NCI-H526 treated with DMSO at 0.1 percent for 48 hours (cell line): Measurements from ENCODE around the gene MCF2L2.
"Not testable (repeated sequence)": the region's sequence is repeated elsewhere in the genome, so short reads cannot be mapped to it uniquely, and the experiment has no call there.

ENCODE experiments used
- DNase-seq: peaks from one replicate; lab custom pipeline; 2025; lab: John Stamatoyannopoulos, UW

Gene MCF2L2

GRCh38 chr3:183396662-183397391 is 31.6 kb downstream of the MCF2L2 start:
- DNase-seq: no peak

- no peak for DNase-seq
Measured at GRCh38 chr3:183394150-183394549, 34.3 kb downstream of the MCF2L2 start.

- no peak for DNase-seq
Measured at GRCh38 chr3:183393625-183394024, 34.8 kb downstream of the MCF2L2 start.

- no peak for DNase-seq
Measured at GRCh38 chr3:183392186-183393034, 36.0 kb downstream of the MCF2L2 start.

GRCh38 chr3:183391460-183391859 is 37.0 kb downstream of the MCF2L2 start:
- no peak for DNase-seq

GRCh38 chr3:183390844-183391243 is 37.6 kb downstream of the MCF2L2 start:
- no peak for DNase-seq

- no peak for DNase-seq
Measured at GRCh38 chr3:183388213-183388895, 40.1 kb downstream of the MCF2L2 start.

- DNase-seq: no peak
Measured at GRCh38 chr3:183387797-183388196, 40.6 kb downstream of the MCF2L2 start.

GRCh38 chr3:183386651-183387050 is 41.8 kb downstream of the MCF2L2 start:
- DNase-seq: no peak

GRCh38 chr3:183385698-183386613 is 42.5 kb downstream of the MCF2L2 start:
- DNase-seq: peak; percentile 10

GRCh38 chr3:183381673-183382072 is 46.7 kb downstream of the MCF2L2 start:
- no peak for DNase-seq

GRCh38 chr3:183381179-183381578 is 47.2 kb downstream of the MCF2L2 start:
- no peak for DNase-seq

- DNase-seq: no peak
Measured at GRCh38 chr3:183378951-183379350, 49.5 kb downstream of the MCF2L2 start.

- no peak for DNase-seq
Measured at GRCh38 chr3:183378545-183378944, 49.9 kb downstream of the MCF2L2 start.

- peak; percentile 90 for DNase-seq
Measured at GRCh38 chr3:183378008-183378407, 50.4 kb downstream of the MCF2L2 start.

GRCh38 chr3:183377307-183377959 is 51.0 kb downstream of the MCF2L2 start:
- DNase-seq: peak; percentile 53

- peak; percentile 80 for DNase-seq
Measured at GRCh38 chr3:183375787-183376186, 52.6 kb downstream of the MCF2L2 start.

GRCh38 chr3:183375337-183375736 is 53.1 kb downstream of the MCF2L2 start:
- DNase-seq: no peak

- DNase-seq: no peak
Measured at GRCh38 chr3:183372911-183373310, 55.5 kb downstream of the MCF2L2 start.

GRCh38 chr3:183371600-183371968 is 56.8 kb downstream of the MCF2L2 start:
- DNase-seq: not testable (repeated sequence)

- no peak for DNase-seq
Measured at GRCh38 chr3:183370391-183370790, 58.0 kb downstream of the MCF2L2 start.
